H1 (cell line): ENCODE results near the gene NBAS. TPM values are rescaled to one million over a fixed set of nuclear protein-coding genes. Genes with fewer than 3 reads are reported as not detected.

Experiments used
- CTCF ChIA-PET: fragments of 300-600 bp; sonication (Branson Sonifier 250); formaldehyde crosslinking; loops from one replicate; lab custom pipeline; 2021; ENCODE audit not compliant: partially characterized antibody; lab: Charles Lee
- POLR2A ChIA-PET: fragments of 300-600 bp; sonication (Branson Sonifier 250); formaldehyde crosslinking; loops from one replicate; lab custom pipeline; 2021; ENCODE audit warnings: inconsistent platforms; ENCODE audit not compliant: partially characterized antibody; lab: Charles Lee
- DNase-seq, 2 experiments: peaks; one replicate each; pipeline versions ENCODE4 v3.0.0 to v3.0.0-alpha.2; 2010 to 2022; ENCODE audit warnings: low spot score in 2 of 2, low read depth in 1 of 2, mixed read lengths in 1 of 2
- FAIRE-seq: peaks from 2 replicates; lab custom pipeline; 2011; peaks lifted over from hg19 to GRCh38; lab: Jason Lieb, UNC
- H2AFZ ChIP-seq: 2 replicates; pipeline ENCODE4 v1.8.1; 2012; ENCODE audit warnings: low read length, inconsistent platforms
- H2AK5ac ChIP-seq: 2 replicates; pipeline ENCODE4 v1.6.1; 2013; ENCODE audit warnings: low read depth, low read length
- H2BK120ac ChIP-seq: replicated peaks from 2 replicates; pipeline ENCODE3; 2013; ENCODE audit warnings: low read depth, low read length, inconsistent platforms
- H2BK12ac ChIP-seq: 2 replicates; pipeline ENCODE4 v1.6.1; 2013; ENCODE audit warnings: low read depth, low read length
- H2BK15ac ChIP-seq: 2 replicates; pipeline ENCODE4 v1.6.1; 2013; ENCODE audit warnings: low read length
- H2BK20ac ChIP-seq: 2 replicates; pipeline ENCODE4 v1.6.1; 2013; ENCODE audit warnings: low read length
- H2BK5ac ChIP-seq: 2 replicates; pipeline ENCODE4 v1.6.1; 2013; ENCODE audit warnings: low read depth, low read length
- H3K14ac ChIP-seq: 2 replicates; pipeline ENCODE4 v1.6.1; 2013; ENCODE audit warnings: inconsistent platforms; ENCODE audit not compliant: insufficient read length
- H3K18ac ChIP-seq: 2 replicates; pipeline ENCODE4 v1.6.1; 2013; ENCODE audit warnings: low read length; ENCODE audit errors: extremely low read depth
- H3K23ac ChIP-seq: 2 replicates; pipeline ENCODE4 v1.6.1; 2013; ENCODE audit warnings: inconsistent platforms; ENCODE audit not compliant: insufficient read length
- H3K23me2 ChIP-seq: 2 replicates; pipeline ENCODE4 v1.6.1; 2013; ENCODE audit warnings: low read depth, low read length
- H3K27ac ChIP-seq: 2 replicates; pipeline ENCODE4 v1.6.1; 2011; ENCODE audit warnings: low read depth, low read length, inconsistent platforms
- H3K27me3 ChIP-seq, 4 experiments: replicated peaks in 1 of 4; 1 replicate in 1 of 4; 2 replicates in 3 of 4; pipeline versions ENCODE4 v1.6.1 to v1.8.1; 2011 to 2013; ENCODE audit warnings: low read length in 3 of 4, mild to moderate bottlenecking in 3 of 4, inconsistent platforms in 2 of 4, mixed read lengths in 2 of 4, moderate library complexity in 1 of 4; ENCODE audit not compliant: control insufficient read depth in 3 of 4, insufficient read depth in 3 of 4; ENCODE audit errors: extremely low read depth in 1 of 4
- H3K36me3 ChIP-seq, 4 experiments: 2 replicates each; pipeline versions ENCODE4 v1.6.1 to v1.8.1; 2011 to 2013; ENCODE audit warnings: mild to moderate bottlenecking in 4 of 4, low read length in 3 of 4, moderate library complexity in 2 of 4, control low read depth in 1 of 4, inconsistent platforms in 1 of 4; ENCODE audit not compliant: insufficient read depth in 4 of 4, control insufficient read depth in 2 of 4
- H3K4ac ChIP-seq: replicated peaks from 2 replicates; pipeline ENCODE3; 2013; ENCODE audit warnings: low read length, low read depth, mixed read lengths, inconsistent platforms; ENCODE audit not compliant: insufficient read length
- H3K4me1 ChIP-seq, 4 experiments: replicated peaks in 1 of 4; 1 replicate in 1 of 4; 2 replicates in 3 of 4; pipeline versions ENCODE4 v1.6.1 to v1.8.1; 2011 to 2013; ENCODE audit warnings: low read length in 3 of 4, inconsistent platforms in 2 of 4, mixed read lengths in 1 of 4; ENCODE audit not compliant: insufficient read depth in 4 of 4, control insufficient read depth in 3 of 4
- H3K4me2 ChIP-seq, 2 experiments: 2 replicates each; pipeline versions ENCODE4 v1.6.1 to v1.8.1; 2011 to 2013; ENCODE audit warnings: low read depth in 2 of 2, low read length in 2 of 2, control low read depth in 1 of 2, inconsistent platforms in 1 of 2, mild to moderate bottlenecking in 1 of 2; ENCODE audit not compliant: insufficient read depth in 1 of 2
- H3K4me3 ChIP-seq, 4 experiments: fragments of 200-600, 300-600 bp in 1 of 4; sonication (generic), shearing (Covaris generic), sonication (Bioruptor Twin) in 1 of 4; 2 replicates each; pipeline versions ENCODE4 v1.5.1 to v1.8.1; 2011 to 2016; ENCODE audit warnings: low read length in 4 of 4, low read depth in 3 of 4, control low read depth in 2 of 4, inconsistent platforms in 2 of 4, mild to moderate bottlenecking in 2 of 4, mixed read lengths in 1 of 4, moderate library complexity in 1 of 4; ENCODE audit not compliant: insufficient read depth in 2 of 4; ENCODE audit errors: extremely low read depth in 1 of 4
- H3K56ac ChIP-seq: replicated peaks from 2 replicates; pipeline ENCODE3; 2013; ENCODE audit warnings: low read depth, mild to moderate bottlenecking, mixed read lengths, low read length, inconsistent platforms; ENCODE audit not compliant: insufficient read length
- H3K79me1 ChIP-seq: 2 replicates; pipeline ENCODE4 v1.6.1; 2013; ENCODE audit warnings: low read depth, low read length, control low read depth
- H3K79me2 ChIP-seq, 2 experiments: 2 replicates each; pipeline versions ENCODE4 v1.6.1 to v1.8.1; 2012 to 2013; ENCODE audit warnings: low read length in 2 of 2, mild to moderate bottlenecking in 2 of 2, inconsistent platforms in 1 of 2; ENCODE audit not compliant: insufficient read depth in 2 of 2, control insufficient read depth in 1 of 2
- H3K9ac ChIP-seq, 4 experiments: replicated peaks in 1 of 4; 1 replicate in 1 of 4; 2 replicates in 3 of 4; pipeline versions ENCODE4 v1.6.1 to v1.8.1; 2011 to 2013; ENCODE audit warnings: low read depth in 3 of 4, low read length in 3 of 4, control low read depth in 2 of 4, mild to moderate bottlenecking in 2 of 4, moderate library complexity in 2 of 4, inconsistent platforms in 1 of 4; ENCODE audit errors: extremely low read depth in 1 of 4
- H3K9me3 ChIP-seq, 2 experiments: 2 replicates each; pipeline versions ENCODE4 v1.6.1 to v1.8.1; 2012 to 2013; ENCODE audit warnings: mild to moderate bottlenecking in 2 of 2, moderate library complexity in 2 of 2, control low read depth in 1 of 2, inconsistent platforms in 1 of 2, low read depth in 1 of 2, low read length in 1 of 2, mixed read lengths in 1 of 2; ENCODE audit not compliant: insufficient read depth in 2 of 2
- H4K20me1 ChIP-seq, 2 experiments: replicated peaks in 1 of 2; 2 replicates each; pipeline versions ENCODE3 to v1.8.1; 2011 to 2013; ENCODE audit warnings: inconsistent platforms in 2 of 2, low read length in 2 of 2, mild to moderate bottlenecking in 1 of 2; ENCODE audit not compliant: insufficient read depth in 2 of 2, control insufficient read depth in 1 of 2
- H4K5ac ChIP-seq: 2 replicates; pipeline ENCODE4 v1.6.1; 2013; ENCODE audit warnings: low read length, low read depth, mixed read lengths, inconsistent platforms; ENCODE audit not compliant: insufficient read length
- H4K8ac ChIP-seq: 2 replicates; pipeline ENCODE4 v1.8.0; 2013; ENCODE audit warnings: mild to moderate bottlenecking, moderate library complexity, low read length, inconsistent platforms; ENCODE audit not compliant: insufficient read depth; ENCODE audit errors: extremely low read depth
- H4K91ac ChIP-seq: replicated peaks from 2 replicates; pipeline ENCODE3; 2013; ENCODE audit warnings: low read length, mixed read lengths, inconsistent platforms; ENCODE audit not compliant: insufficient read length
- BACH1 ChIP-seq: IDR thresholded peaks from 2 replicates; pipeline ENCODE4 v1.6.1; 2012; ENCODE audit warnings: low read length, improper control_type of control experiment
- CBX5 ChIP-seq: fragments of 300-800, 300-1000 bp; sonication (generic); IDR thresholded peaks from 2 replicates; pipeline ENCODE4 v1.7.1; 2016; ENCODE audit warnings: antibody characterized with exemption, low read length, low read depth
- E2F6 ChIP-seq: IDR thresholded peaks from 2 replicates; pipeline ENCODE4 v1.6.1; 2012; ENCODE audit warnings: inconsistent platforms
- EGR1 ChIP-seq: IDR thresholded peaks from 2 replicates; pipeline ENCODE4 v1.6.1; 2011; ENCODE audit warnings: low read depth, low read length, borderline replicate concordance
- FOSL1 ChIP-seq: IDR thresholded peaks from 2 replicates; pipeline ENCODE4 v1.6.1; 2011; ENCODE audit warnings: mild to moderate bottlenecking, low read depth, low read length, moderate library complexity; ENCODE audit not compliant: insufficient read depth
- GABPA ChIP-seq: IDR thresholded peaks from 2 replicates; pipeline ENCODE4 v1.6.1; 2011; ENCODE audit warnings: mild to moderate bottlenecking, low read length, moderate library complexity, borderline replicate concordance; ENCODE audit not compliant: insufficient read depth
- HDAC2 ChIP-seq, 2 experiments: fragments of 300-600 bp in 1 of 2; sonication (generic) in 1 of 2; IDR thresholded peaks; 2 replicates each; pipeline ENCODE4 v1.6.1; 2011 to 2012; ENCODE audit warnings: low read depth in 2 of 2, low read length in 2 of 2, mild to moderate bottlenecking in 2 of 2, moderate library complexity in 2 of 2, borderline replicate concordance in 1 of 2, inconsistent platforms in 1 of 2
- HDAC6 ChIP-seq: IDR thresholded peaks from one replicate; pipeline ENCODE4 v1.7.1; 2012; ENCODE audit warnings: low read depth, mild to moderate bottlenecking, inconsistent platforms, low read length, moderate library complexity
- RNF2 ChIP-seq: fragments of 200-900, 300-1000 bp; sonication (generic); IDR thresholded peaks from 2 replicates; pipeline ENCODE4 v1.7.1; 2016; ENCODE audit warnings: borderline replicate concordance, low read depth, mild to moderate bottlenecking, antibody characterized with exemption, low read length; ENCODE audit not compliant: poor library complexity, severe bottlenecking; ENCODE audit errors: missing control alignments
- SP4 ChIP-seq: IDR thresholded peaks from 2 replicates; pipeline ENCODE4 v1.6.1; 2012; ENCODE audit warnings: low read length, inconsistent platforms
- WGBS, 2 experiments: shearing (Covaris generic) in 1 of 2; methylation state at CpG; one replicate each; pipeline versions ENCODE4 v1.1.6 to v1.1.7; 2013 to 2015; ENCODE audit warnings: low lambda C conversion rate in 2 of 2, mixed read lengths in 2 of 2, inconsistent platforms in 1 of 2, low coverage in 1 of 2, missing lambda C conversion rate in 1 of 2; ENCODE audit not compliant: insufficient replicate concordance in 2 of 2, insufficient coverage in 1 of 2, insufficient read length in 1 of 2; ENCODE audit errors: extremely low coverage in 1 of 2, missing lambda C conversion rate in 1 of 2; 5-methylcytosine and 5-hydroxymethylcytosine counted together
- polyA plus RNA-seq, 7 experiments: library from polyadenylated mRNA; depleted of rRNA in 3 of 7; stranded (reverse) in 5 of 7; unstranded in 2 of 7; fragments of >200 nt in 5 of 7; fragments of 200-250 nt in 2 of 7; gene quantifications; 1 replicate in 5 of 7; 2 replicates in 1 of 7; 4 replicates in 1 of 7; pipeline versions ENCODE4 v1.2.1 to v1.2.3, GENCODE V29; 2011 to 2013; ENCODE audit warnings: missing spikeins in 2 of 7, mixed read lengths in 2 of 7
- total RNA-seq: library from RNA; stranded (reverse); fragmentation: NEBNext Ultra II Directional; extraction: Animal tissue kit (Norgen Biotek cat#: 25700); gene quantifications from 2 replicates; pipeline ENCODE4 v1.2.1, GENCODE V29; 2021

The NBAS gene
- total and polyA plus RNA-seq, 2 of the 8 experiments (the other 6 are each of a cell fraction or from before 2014, with no cell fraction given), result 19.6 to 34.8 TPM

DNA sequence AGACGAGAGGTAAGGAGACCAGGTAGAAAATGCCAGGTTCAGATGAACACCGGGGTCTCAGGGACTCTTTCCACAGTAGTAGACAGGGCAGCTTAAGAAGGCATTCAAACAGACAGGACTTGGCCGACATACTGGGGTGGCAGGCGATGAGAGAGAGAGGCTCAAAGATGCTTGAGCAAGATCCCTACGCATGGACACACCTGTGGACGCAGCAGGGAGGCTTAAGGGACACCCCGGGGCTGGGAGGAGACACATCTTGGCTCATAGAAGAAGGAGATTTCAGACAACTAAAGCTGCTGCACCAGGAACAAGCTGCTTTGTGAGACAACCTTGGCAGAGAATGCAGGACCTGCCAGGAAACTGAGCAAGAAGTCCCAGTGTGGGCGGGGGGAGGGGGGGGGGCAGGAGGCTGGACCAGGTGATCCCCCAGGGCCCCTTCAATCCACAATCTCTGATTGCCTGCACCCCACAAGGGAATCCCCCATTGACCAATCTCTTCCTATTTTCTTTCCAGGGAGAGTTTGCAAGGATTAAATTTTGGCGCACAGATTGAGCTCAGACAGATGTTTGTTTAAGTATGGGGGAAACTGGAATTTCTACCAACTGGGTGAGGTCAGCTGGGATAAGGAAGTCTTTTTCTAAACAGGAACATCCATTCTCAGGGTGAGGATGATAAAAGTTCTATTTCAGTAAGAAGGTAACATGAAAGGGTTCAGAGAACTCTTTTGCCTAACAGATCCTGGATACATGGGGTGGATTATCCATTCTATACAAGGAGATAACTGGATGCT, 400.7 kb downstream of the NBAS start:
- H4K8ac ChIP-seq, result no peak overlapping the region
- POLR2A ChIA-PET, result interaction anchor here (1.0 kb wide), 1 partner anchor 431 kb away, joined by 3 read pairs; the partner anchor contains the start of gene DDX1
- H3K79me1 ChIP-seq, result no peaks in the 10 kb centered on the region
- H2BK15ac ChIP-seq, result 0 out of 2 replicates have a peak overlapping the region, but pooled peaks have one; percentile 31
- H2BK20ac ChIP-seq, result peak overlapping the region; percentile 56; the same call in 1 of the 2 replicates
- no peak overlapping the region for H3K4me3 ChIP-seq
- 91% methylated on average over 8 of the region's 9 CpGs; no CpG with 5 or more reads in 1 of the 2 experiments for WGBS, 2 experiments
- no peak overlapping the region for H2BK12ac ChIP-seq
- no peak overlapping the region for H3K4ac ChIP-seq
- no peaks in the 10 kb centered on the region for H4K20me1 ChIP-seq
- no peak overlapping the region for H2BK5ac ChIP-seq
- no peaks in the 10 kb centered on the region for H3K79me2 ChIP-seq
- H3K9me3 ChIP-seq, result no peaks in the 10 kb centered on the region
- no peak for FAIRE-seq
- H3K56ac ChIP-seq, result no peak overlapping the region
- H2AK5ac ChIP-seq, result no peak overlapping the region; the same call in 1 of the 2 replicates
- DNase-seq, result no peak
- no peak overlapping the region for H3K27ac ChIP-seq
- no peak overlapping the region for H2AFZ ChIP-seq
- CTCF ChIA-PET, result interaction anchor here (0.6 to 2.6 kb wide), 27 partner anchors 9 to 871 kb away, joined by 3 to 15 read pairs (median 5); no protein-coding TSS in a partner anchor
- no peak overlapping the region for H3K23ac ChIP-seq
- H3K9ac ChIP-seq, result no peak overlapping the region
- H4K5ac ChIP-seq, result no peak overlapping the region
- no peak overlapping the region for H3K14ac ChIP-seq
- H3K27me3 ChIP-seq, result no peaks in the 10 kb centered on the region
- no peak overlapping the region for H2BK120ac ChIP-seq
- H3K23me2 ChIP-seq, result no peaks in the 10 kb centered on the region
- H3K4me2 ChIP-seq, result no peak overlapping the region
- H3K18ac ChIP-seq, result no peak overlapping the region; the same call in 1 of the 2 replicates
- H3K36me3 ChIP-seq, result no peaks in the 10 kb centered on the region
- H4K91ac ChIP-seq, result no peak overlapping the region
- H3K4me1 ChIP-seq, result peaks cover 2 to 20% (median 11%) of the 10 kb centered on the region in 4 experiments
- TF ChIP-seq FOSL1 (no peak), RNF2 (no peak), E2F6 (no peak), EGR1 (no peak), HDAC6 (no peak), SP4 (no peak), CBX5 (no peak), HDAC2 (IDR thresholded peaks at IDR 0.05; ENCODE audit: borderline replicate concordance in 1 of 2, low read depth in 2 of 2, low read length in 2 of 2) (no peak), BACH1 (no peak), GABPA (no peak)
